ENCODE data around the gene ENPP5.

- peak; percentile 78 for TF ChIP-seq L3MBTL2 (conservative IDR thresholded peaks at IDR 0.05)
- no peak for TF ChIP-seq ELF4 (IDR thresholded peaks at IDR 0.05)
- no peak for TF ChIP-seq SUZ12 (IDR thresholded peaks at IDR 0.05)
Observed at GRCh38 chr6:46129629-46130511, 40.9 kb downstream of the ENPP5 start, which contains the start of gene ENPP4.

Measured in HEK293T (cell line).